ENCODE results near the gene MAPK11. TPM values are rescaled to one million over a fixed set of nuclear protein-coding genes. Genes with fewer than 3 reads are reported as not detected.

The MAPK11 gene
- total and polyA plus RNA-seq, 8 donors, result 0.29 to 13.6 (median 8.9) TPM; not detected in 1

- WGBS, 5 donors, result 82 to 91% (median 89%) methylated on average over 10 to 19 of the region's 19 CpGs
- TF ChIP-seq, protein P1, sequence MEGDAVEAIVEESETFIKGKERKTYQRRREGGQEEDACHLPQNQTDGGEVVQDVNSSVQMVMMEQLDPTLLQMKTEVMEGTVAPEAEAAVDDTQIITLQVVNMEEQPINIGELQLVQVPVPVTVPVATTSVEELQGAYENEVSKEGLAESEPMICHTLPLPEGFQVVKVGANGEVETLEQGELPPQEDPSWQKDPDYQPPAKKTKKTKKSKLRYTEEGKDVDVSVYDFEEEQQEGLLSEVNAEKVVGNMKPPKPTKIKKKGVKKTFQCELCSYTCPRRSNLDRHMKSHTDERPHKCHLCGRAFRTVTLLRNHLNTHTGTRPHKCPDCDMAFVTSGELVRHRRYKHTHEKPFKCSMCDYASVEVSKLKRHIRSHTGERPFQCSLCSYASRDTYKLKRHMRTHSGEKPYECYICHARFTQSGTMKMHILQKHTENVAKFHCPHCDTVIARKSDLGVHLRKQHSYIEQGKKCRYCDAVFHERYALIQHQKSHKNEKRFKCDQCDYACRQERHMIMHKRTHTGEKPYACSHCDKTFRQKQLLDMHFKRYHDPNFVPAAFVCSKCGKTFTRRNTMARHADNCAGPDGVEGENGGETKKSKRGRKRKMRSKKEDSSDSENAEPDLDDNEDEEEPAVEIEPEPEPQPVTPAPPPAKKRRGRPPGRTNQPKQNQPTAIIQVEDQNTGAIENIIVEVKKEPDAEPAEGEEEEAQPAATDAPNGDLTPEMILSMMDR (IDR thresholded peaks at IDR 0.05), result no peak
- TF ChIP-seq EP300 (IDR thresholded peaks at IDR 0.05) (no peak), POLR2AphosphoS5 (IDR thresholded peaks at IDR 0.05) (no peak), POLR2A (IDR thresholded peaks at IDR 0.05) (no peak)
- Histone ChIP-seq H3K27ac (no peak overlapping the region), H3K36me3 (peaks cover 0 to 12% (median 4%) of the 10 kb centered on the region in 4 donors), H3K27me3 (peaks cover 0 to 25% (median under 1%) of the 10 kb centered on the region in 3 donors), H3K9me3 (no peaks in the 10 kb centered on the region), H3K4me1 (peaks cover 17 to 53% (median 50%) of the 10 kb centered on the region in 4 donors), H3K4me3 (no peak overlapping the region)
- no peak for DNase-seq
- intact Hi-C loops (cut with DNase I; ENCODE audit: low total_unique reads), result loop anchor here (10.0 kb wide), 1 partner anchor 250 kb away; the partner anchor contains the start of genes LMF2 and NCAPH2
Observed at GRCh38 chr22:50255099-50255498, 15.1 kb downstream of the MAPK11 start.

GRCh38 chr22:50253941-50254340 is 16.2 kb downstream of the MAPK11 start:
- TF ChIP-seq POLR2A (IDR thresholded peaks at IDR 0.05), result no peak
- TF ChIP-seq POLR2AphosphoS5 (IDR thresholded peaks at IDR 0.05), result no peak
- Histone ChIP-seq H3K9me3 (no peaks in the 10 kb centered on the region), H3K27ac (no peak overlapping the region), H3K4me1 (peaks cover 25 to 57% (median 52%) of the 10 kb centered on the region in 4 donors), H3K36me3 (peaks cover 0 to 12% (median 4%) of the 10 kb centered on the region in 4 donors), H3K4me3 (no peak overlapping the region), H3K27me3 (peaks cover 0 to 13% (median 0%) of the 10 kb centered on the region in 3 donors)
- 35 to 67% (median 58%) methylated on average over 4 to 8 of the region's 8 CpGs for WGBS, 5 donors
- intact Hi-C loops (cut with DNase I; ENCODE audit: low total_unique reads), result loop anchor here (10.0 kb wide), 1 partner anchor 251 kb away; the partner anchor contains the start of genes LMF2 and NCAPH2
- DNase-seq, result no peak

DNA sequence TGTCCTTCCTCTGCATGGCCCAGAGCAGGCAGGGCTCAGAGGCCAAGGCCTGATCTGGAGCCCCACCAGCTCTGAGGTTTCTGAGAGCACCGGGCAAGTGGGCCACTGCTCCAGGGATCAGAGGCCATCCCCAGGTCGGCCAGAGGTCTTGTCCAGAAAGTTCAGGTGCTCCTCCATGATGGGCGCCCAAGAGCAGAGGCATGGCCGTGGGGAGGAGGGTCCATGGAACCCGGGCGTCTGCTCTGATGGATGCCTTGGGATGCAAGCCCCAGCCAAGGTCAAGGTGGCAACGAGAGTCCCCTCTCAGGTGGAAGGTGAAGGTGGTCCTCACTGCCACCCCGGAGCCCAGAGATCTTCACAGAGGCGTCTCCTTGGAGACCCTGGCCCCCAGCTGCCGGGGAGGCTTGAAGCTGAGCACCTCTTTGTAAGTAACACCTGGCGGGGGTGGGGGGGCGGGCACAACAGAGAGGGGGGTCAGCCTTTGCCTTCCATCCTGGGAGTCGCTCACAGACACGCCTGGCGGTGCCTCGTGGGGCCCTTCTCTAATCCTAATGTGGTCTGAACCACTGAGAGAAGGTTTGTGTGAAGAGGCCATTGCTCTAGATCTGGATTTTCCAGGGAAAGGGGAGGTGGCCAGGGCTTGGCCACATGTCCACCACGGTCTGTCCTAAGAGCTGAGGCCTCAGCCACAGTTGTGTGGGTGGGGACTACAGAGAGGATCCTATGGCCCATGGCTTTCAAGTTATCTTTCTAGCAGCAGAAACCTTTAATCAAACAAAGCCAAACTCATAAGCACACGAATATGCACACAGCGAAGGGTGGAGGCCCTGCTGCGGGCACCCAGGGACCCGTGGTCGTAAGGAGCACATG is 16.9 kb downstream of the MAPK11 start:
- TF ChIP-seq, protein P1 (IDR thresholded peaks at IDR 0.05), result no peak
- WGBS, 5 donors, result 74 to 79% (median 79%) methylated on average over 19 to 22 of the region's 22 CpGs
- intact Hi-C loops (cut with DNase I; ENCODE audit: low total_unique reads), result loop anchor here (10.0 kb wide), 1 partner anchor 252 kb away; the partner anchor contains the start of genes LMF2 and NCAPH2
- H3K36me3 ChIP-seq, result peaks cover 0 to 12% (median 4%) of the 10 kb centered on the region in 4 donors
- H3K9me3 ChIP-seq, result no peaks in the 10 kb centered on the region
- H3K4me1 ChIP-seq, result peaks cover 25 to 57% (median 54%) of the 10 kb centered on the region in 4 donors
- H3K27ac ChIP-seq, result no peak overlapping the region
- H3K4me3 ChIP-seq, result no peak overlapping the region
- no peak for DNase-seq
- peaks cover 0 to 9% (median 0%) of the 10 kb centered on the region in 3 donors for H3K27me3 ChIP-seq

GRCh38 chr22:50252082-50253045 is 17.8 kb downstream of the MAPK11 start:
- Histone ChIP-seq H3K27ac (peak overlapping the region; percentile 71 to 84 (median 83)), H3K4me3 (peak overlapping the region; percentile 62 to 78 (median 66)), H3K4me1 (peaks cover 32 to 57% (median 54%) of the 10 kb centered on the region in 4 donors), H3K36me3 (peaks cover 0 to 18% (median 9%) of the 10 kb centered on the region in 4 donors), H3K9me3 (no peaks in the 10 kb centered on the region), H3K27me3 (peaks cover 0 to under 1% (median 0%) of the 10 kb centered on the region in 3 donors)
- 42 to 90% (median 47%) methylated on average over 5 to 25 of the region's 25 CpGs for WGBS, 5 donors
- intact Hi-C loops (cut with DNase I; ENCODE audit: low total_unique reads), result loop anchor here (10.0 kb wide), 1 partner anchor 252 kb away; the partner anchor contains the start of genes LMF2 and NCAPH2
- DNase-seq, result peak; percentile 84 to 89
- TF ChIP-seq EP300 (IDR thresholded peaks at IDR 0.05) (no peak), POLR2A (IDR thresholded peaks at IDR 0.05) (no peak), POLR2AphosphoS5 (IDR thresholded peaks at IDR 0.05) (peak in 1 of 3 donors; percentile 50)
- TF ChIP-seq, protein P1 (IDR thresholded peaks at IDR 0.05), result peak in 5 of 7 experiments; percentile 44 to 75 (median 71)
